AG04450 (cell line): ENCODE results near the gene GPR183. TPM values are rescaled to one million over a fixed set of nuclear protein-coding genes. Genes with fewer than 3 reads are reported as not detected.

Experiments used
- CTCF ChIA-PET: fragments of 300-600, 350-600 bp; formaldehyde crosslinking; extraction: SDS; loops from one replicate; lab custom pipeline; 2022; ENCODE audit warnings: antibody characterized with exemption, inconsistent platforms; lab: Charles Lee
- POLR2A ChIA-PET: fragments of 350-600 bp; formaldehyde crosslinking; extraction: SDS; loops from one replicate; lab custom pipeline; 2021; ENCODE audit warnings: antibody characterized with exemption, inconsistent platforms; lab: Yijun Ruan, JAX
- DNase-seq: peaks from one replicate; pipeline ENCODE4 v3.0.0-alpha.2; 2011; ENCODE audit warnings: low read depth, low spot score
- H3K27ac ChIP-seq: one replicate; pipeline ENCODE4 v1.5.1; 2012; ENCODE audit warnings: low read depth, low read length, control low read depth
- H3K27me3 ChIP-seq: one replicate; pipeline ENCODE4 v1.6.0; 2012; ENCODE audit warnings: low read length; ENCODE audit not compliant: control insufficient read depth, insufficient read depth
- H3K4me3 ChIP-seq: 2 replicates; pipeline ENCODE4 v1.5.1; 2011; ENCODE audit warnings: mild to moderate bottlenecking, low read depth, low read length, control low read depth
- H3K9me3 ChIP-seq: 2 replicates; pipeline ENCODE4 v1.5.1; 2012; ENCODE audit warnings: low read length; ENCODE audit not compliant: control insufficient read depth, insufficient read depth
- CTCF ChIP-seq: IDR thresholded peaks from 2 replicates; pipeline ENCODE4 v1.5.1; 2011; ENCODE audit warnings: low read depth, low read length, control low read depth, inconsistent platforms
- polyA plus RNA-seq: library from polyadenylated mRNA; depleted of rRNA; stranded (reverse); fragments of >200 nt; gene quantifications from 2 replicates; pipeline ENCODE4 v1.2.3, GENCODE V29; 2011

GPR183 gene
- polyA plus RNA-seq, 1 experiment: 0.06 TPM

DNA sequence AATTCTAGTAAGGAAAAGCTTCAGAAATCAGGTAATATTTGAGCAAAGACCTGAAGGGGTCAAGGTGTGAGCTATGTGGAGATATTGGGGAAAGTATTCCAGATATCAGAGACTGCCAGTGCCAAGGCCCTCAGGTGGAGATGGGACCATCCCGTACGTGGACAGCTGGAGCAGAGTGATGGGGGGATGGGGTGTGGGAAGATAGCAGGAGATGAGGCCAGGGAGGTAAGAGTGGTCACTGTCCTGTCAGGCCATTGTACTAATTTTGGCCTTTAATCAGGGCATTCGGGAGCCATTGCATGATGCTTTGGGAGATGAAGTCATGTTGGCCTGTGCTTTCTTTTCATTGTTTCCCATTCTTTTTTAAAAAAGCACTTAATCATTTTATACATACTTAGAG lies 36.0 kb downstream of the GPR183 start:
- H3K4me3 ChIP-seq: no peak overlapping the region
- no peaks in the 10 kb centered on the region for H3K27me3 ChIP-seq
- no peaks in the 10 kb centered on the region for H3K9me3 ChIP-seq
- ChIA-PET CTCF (interaction anchor here (2.2 to 15.0 kb wide), 10 partner anchors 8 to 235 kb away, joined by 10 to 767 read pairs (median 24); partner anchors contain the start of gene GPR18), POLR2A (no interaction called here)
- TF ChIP-seq CTCF: no peak
- H3K27ac ChIP-seq: no peak overlapping the region
- no peak for DNase-seq

DNA sequence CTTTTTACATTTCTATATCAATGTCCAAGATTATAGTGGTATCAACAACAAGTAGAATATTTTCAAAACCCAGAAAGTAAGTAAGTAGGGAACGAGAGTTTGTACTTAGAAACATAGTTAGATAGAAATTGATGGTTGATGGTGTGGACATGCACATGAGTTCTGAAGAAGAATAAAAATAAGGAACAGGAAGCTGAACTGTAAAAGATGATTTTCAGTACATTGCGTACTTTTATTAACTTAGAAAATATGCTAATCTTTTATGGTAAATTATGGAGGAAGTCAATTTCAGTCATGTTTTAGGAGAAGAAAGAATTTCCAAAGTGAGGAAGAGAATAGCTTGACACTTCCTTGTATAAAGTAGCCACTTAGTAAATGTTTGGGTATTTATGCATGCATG lies 36.7 kb downstream of the GPR183 start:
- ChIA-PET POLR2A (no interaction called here), CTCF (interaction anchor here (0.8 to 15.0 kb wide), 28 partner anchors 9 to 386 kb away, joined by 3 to 767 read pairs (median 9); partner anchors contain the start of genes GPR18 and UBAC2)
- Histone ChIP-seq H3K27ac (no peak overlapping the region), H3K27me3 (no peaks in the 10 kb centered on the region), H3K9me3 (no peaks in the 10 kb centered on the region), H3K4me3 (no peak overlapping the region)
- no peak for TF ChIP-seq CTCF
- DNase-seq: no peak

GRCh38 chr13:99269627-99270241 lies 37.5 kb downstream of the GPR183 start:
- CTCF ChIA-PET: interaction anchor here (0.5 to 15.0 kb wide), 63 partner anchors 10 to 401 kb away, joined by 3 to 767 read pairs (median 4); partner anchors contain the start of genes CLYBL, GPR18, GPR183 and UBAC2

GRCh38 chr13:99268822-99269221 lies 38.4 kb downstream of the GPR183 start:
- Histone ChIP-seq H3K9me3 (no peaks in the 10 kb centered on the region), H3K27ac (no peak overlapping the region), H3K4me3 (no peak overlapping the region), H3K27me3 (no peaks in the 10 kb centered on the region)
- POLR2A ChIA-PET: interaction anchor here (0.6 kb wide), 1 partner anchor 67 kb away, joined by 6 read pairs; no protein-coding TSS in a partner anchor
- no peak for TF ChIP-seq CTCF
- no peak for DNase-seq
- CTCF ChIA-PET: interaction anchor here (0.5 to 15.0 kb wide), 45 partner anchors 9 to 400 kb away, joined by 3 to 767 read pairs (median 5); partner anchors contain the start of genes GPR18, GPR183 and UBAC2

More at GRCh38 chr13:99269627-99270241, 37.5 kb downstream of the GPR183 start:
- H3K27ac ChIP-seq: no peak overlapping the region
- no peaks in the 10 kb centered on the region for H3K27me3 ChIP-seq
- no peaks in the 10 kb centered on the region for H3K9me3 ChIP-seq
- POLR2A ChIA-PET: no interaction called here
- H3K4me3 ChIP-seq: no peak overlapping the region
- DNase-seq: peak; percentile 36
- TF ChIP-seq CTCF: peak; percentile 84

- DNase-seq: no peak
- POLR2A ChIA-PET: no interaction called here
- CTCF ChIA-PET: interaction anchor here (1.6 to 15.0 kb wide), 4 partner anchors 11 to 171 kb away, joined by 5 to 767 read pairs (median 130); no protein-coding TSS in a partner anchor
- no peak overlapping the region for H3K4me3 ChIP-seq
- TF ChIP-seq CTCF: no peak
- no peaks in the 10 kb centered on the region for H3K27me3 ChIP-seq
- no peaks in the 10 kb centered on the region for H3K9me3 ChIP-seq
- H3K27ac ChIP-seq: no peak overlapping the region
Observed at GRCh38 chr13:99267927-99268326, 39.3 kb downstream of the GPR183 start.
